ENCODE measurements around the gene ZDHHC21.
A peak's percentile ranks its signal among the peaks of the same experiment; 100 is the strongest.
"Not testable (repeated sequence)": the region's sequence is repeated elsewhere in the genome, so short reads cannot be mapped to it uniquely, and the experiment has no call there.

ZDHHC21 gene

DNA sequence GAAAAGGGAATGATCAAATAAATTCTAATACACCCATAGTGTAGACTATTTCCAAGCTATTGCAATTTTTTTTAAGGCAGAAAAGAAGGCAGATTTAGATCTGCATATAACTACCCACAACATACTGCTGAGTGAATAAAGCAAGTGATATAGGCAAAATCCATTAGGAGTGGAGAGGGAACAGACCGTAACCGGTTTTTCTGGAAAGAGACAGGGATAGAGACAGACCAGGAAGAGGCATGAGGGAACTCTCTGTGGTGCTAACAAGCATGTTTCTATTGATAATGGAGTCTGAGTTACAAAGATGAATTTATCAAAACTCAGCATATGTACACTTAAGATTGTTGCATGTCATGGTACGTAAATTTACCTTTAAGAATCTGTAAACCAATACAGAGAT is 14.5 kb downstream of the ZDHHC21 start:
- no peak for DNase-seq

DNA sequence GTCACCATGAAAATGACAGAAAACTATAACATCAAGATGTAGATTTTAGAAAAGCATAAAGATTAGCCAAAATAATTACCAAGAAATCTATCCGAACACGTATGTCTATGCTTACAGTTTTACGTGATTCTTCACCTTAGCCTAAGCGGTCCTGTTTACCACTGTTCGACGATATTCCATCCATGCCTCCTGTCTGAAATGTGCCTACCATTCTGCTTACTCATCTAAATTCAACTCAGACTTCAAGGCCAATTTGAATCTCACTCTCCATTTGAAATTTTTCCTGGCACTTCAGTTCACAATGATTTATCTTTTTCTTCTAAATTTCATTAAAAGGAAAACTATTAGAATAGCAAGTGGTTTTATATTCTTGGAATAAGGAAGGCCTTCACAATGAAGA is 15.4 kb downstream of the ZDHHC21 start:
- DNase-seq, result no peak

DNA sequence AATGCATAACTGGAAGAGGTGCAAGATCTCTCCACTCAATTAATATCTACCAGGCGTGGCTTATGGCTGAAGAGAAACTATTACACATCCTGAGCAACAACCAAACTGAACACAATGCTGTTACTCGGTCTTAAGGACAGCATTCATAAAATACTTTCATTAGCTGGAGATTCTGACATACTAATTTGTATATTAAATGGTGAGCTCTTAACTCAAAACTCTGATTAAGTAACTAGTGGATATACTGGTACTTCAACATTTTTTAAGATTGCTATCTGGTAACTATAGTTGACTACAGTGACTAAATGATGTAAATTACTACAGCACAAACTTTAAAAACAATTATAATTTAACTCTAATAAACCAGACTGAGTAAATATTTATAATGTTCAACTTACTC is 15.8 kb downstream of the ZDHHC21 start:
- DNase-seq, result no peak

- DNase-seq, result no peak
Observed at GRCh38 chr9:14674630-14675029, 18.6 kb downstream of the ZDHHC21 start.

GRCh38 chr9:14671377-14671776 is 21.9 kb downstream of the ZDHHC21 start:
- no peak for DNase-seq

GRCh38 chr9:14670718-14671117 is 22.5 kb downstream of the ZDHHC21 start:
- DNase-seq, result no peak

DNA sequence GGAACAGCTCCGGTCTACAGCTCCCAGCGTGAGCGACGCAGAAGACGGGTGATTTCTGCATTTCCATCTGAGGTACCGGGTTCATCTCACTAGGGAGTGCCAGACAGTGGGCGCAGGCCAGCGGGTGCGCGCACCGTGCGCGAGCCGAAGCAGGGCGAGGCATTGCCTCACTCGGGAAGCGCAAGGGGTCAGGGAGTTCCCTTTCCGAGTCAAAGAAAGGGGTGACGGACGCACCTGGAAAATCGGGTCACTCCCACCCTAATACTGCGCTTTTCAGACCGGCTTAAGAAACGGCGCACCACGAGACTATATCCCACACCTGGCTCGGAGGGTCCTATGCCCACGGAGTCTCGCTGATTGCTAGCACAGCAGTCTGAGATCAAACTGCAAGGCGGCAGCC is 29.2 kb downstream of the ZDHHC21 start:
- not testable (repeated sequence) for DNase-seq

- no peak for DNase-seq
Observed at GRCh38 chr9:14662060-14662453, 31.2 kb downstream of the ZDHHC21 start.

DNA sequence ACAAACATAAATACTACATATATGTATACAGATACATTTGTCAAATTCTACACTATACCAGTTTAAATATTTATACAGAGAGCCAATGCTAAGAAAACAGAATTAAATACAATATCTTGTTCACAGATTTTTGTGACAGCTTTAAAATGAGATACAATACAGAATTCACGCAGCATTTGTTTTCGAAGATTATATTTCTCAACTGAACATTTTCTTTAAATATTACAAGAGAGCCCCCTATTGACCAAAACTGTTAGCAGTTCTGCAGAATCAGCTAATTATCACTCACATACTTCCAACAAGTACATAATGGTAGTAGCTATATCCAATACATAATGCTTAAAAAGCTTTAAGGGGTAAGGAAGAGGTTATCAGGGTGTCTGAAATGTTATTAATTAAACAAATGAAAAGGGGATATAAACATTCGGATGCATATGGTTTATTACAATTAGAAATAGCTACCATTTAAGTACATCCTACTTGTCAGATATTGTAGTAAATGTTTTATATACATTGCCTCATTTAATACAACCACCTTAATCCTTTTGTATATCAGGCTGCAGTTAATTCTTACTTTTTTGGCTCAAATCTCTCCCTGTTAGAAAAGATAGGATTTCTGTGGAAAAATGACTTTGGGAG is 31.7 kb downstream of the ZDHHC21 start:
- DNase-seq, result no peak

- DNase-seq, result no peak
Observed at GRCh38 chr9:14660721-14661120, 32.5 kb downstream of the ZDHHC21 start.

- DNase-seq, result no peak
Observed at GRCh38 chr9:14654932-14655331, 38.3 kb downstream of the ZDHHC21 start.

GRCh38 chr9:14653511-14653910 is 39.7 kb downstream of the ZDHHC21 start:
- DNase-seq, result no peak

DNA sequence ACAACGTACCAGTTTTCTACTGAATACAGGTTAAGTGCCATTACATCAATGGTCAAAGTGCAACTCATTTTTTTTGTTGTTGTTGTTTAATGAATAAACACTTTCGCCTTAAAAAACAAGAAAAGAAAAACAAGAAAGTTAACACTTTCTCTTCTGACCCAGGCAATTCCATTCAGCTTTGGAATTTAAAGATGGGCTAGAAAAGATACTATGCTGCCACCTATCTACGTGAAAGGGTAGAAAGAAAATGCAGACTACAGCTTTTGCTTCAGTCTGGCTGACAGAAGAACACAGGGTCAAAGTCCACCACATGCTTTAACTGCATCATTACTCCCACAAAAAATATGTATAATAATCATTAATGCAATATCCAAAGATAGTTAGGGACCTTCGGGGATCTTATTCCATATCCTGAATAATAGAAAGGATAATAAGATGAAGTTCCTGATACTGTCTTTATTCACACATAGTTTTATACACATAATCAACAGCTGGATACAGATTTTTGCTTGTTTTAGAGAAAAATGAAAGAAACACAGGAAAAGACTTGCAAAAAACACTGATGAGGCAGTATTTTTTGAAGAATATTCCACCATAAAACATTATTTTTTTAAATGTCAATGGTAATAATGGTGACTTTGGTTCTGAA is 40.4 kb downstream of the ZDHHC21 start:
- no peak for DNase-seq

DNA sequence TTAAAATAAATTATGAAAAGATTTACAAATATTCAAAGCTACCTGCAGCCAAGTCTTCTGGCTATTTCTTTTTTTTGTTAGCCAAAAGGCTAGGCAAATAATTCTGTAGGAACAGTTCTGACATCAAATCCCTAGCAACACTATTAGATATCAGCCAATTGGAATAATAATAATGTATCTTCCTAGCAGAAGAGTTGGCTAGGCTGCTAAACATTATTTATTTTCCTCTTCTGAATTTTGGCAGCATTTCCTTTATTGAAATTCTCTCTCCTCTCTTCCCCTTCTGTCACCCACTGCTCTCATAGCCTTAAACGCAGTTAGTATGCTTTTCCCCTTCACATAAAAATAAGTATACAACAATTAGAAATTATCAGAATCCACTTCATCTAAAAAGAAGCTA is 42.6 kb downstream of the ZDHHC21 start:
- no peak for DNase-seq

DNA sequence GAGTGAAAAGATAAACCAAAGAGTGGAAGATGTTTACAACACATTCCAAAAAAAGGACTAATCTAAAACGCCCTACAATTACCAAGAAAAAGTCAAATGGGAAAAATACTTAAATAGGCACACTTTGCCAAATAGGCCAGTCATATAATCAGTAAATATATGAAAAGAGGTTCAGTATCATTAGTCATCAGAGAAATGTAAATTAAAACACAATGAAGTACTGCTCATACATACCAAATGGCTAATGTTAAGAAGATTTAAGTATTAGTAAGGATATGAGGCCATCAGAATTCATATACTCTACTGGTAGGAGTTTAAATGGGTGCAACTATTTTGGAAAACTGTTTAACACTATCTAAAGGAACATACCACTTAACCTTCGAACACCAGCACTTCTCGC is 47.6 kb downstream of the ZDHHC21 start:
- DNase-seq, result no peak

- DNase-seq, result no peak
Observed at GRCh38 chr9:14640967-14641366, 52.3 kb downstream of the ZDHHC21 start.

- no peak for DNase-seq
Observed at GRCh38 chr9:14640294-14640693, 52.9 kb downstream of the ZDHHC21 start.

- no peak for DNase-seq
Observed at GRCh38 chr9:14633906-14634565, 59.2 kb downstream of the ZDHHC21 start.

GRCh38 chr9:14633148-14633547 is 60.1 kb downstream of the ZDHHC21 start:
- no peak for DNase-seq

DNA sequence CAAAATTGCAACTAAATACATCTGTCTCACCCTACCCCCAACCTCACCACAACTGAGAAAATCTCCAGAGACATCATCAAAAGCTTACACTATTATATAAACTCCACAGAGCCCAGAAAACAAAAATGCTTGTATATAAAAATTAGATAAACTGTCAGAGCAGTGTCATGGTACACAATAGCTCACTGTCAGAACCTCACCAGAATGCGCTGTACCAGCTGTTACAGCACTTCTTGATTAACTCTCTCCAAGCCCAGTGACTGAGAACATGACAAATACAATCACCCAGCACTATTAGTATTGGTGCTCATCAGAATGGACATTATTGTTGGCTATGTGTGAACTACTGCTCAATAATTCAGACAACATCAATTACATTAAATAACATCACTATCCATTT is 65.7 kb downstream of the ZDHHC21 start:
- DNase-seq, result no peak

GRCh38 chr9:14618836-14619420 is 74.3 kb downstream of the ZDHHC21 start:
- no peak for DNase-seq

- peak; percentile 29 for DNase-seq
Observed at GRCh38 chr9:14616188-14616982, 76.8 kb downstream of the ZDHHC21 start.

DNA sequence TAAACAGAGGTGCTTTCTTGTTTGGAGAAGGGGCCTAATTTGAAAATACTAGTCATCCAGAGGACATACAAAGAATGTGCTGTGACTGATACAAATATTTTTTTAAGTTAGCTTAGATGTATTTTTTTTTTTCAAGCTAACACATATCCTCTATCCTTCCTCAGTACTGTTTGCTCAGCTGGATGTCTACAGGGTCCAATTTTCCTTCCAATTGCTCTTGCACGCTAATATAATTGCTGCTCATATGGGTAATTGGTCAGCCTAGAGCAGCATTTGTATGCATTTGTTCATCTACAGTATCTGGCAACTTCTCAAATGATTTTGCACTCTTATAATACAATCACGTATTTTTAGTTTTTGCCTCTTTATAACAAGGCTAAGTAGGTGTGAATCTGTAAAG is 84.7 kb downstream of the ZDHHC21 start:
- no peak for DNase-seq
